HL-60 (cell line): ENCODE measurements around the gene MRPL1.

Experiments used
- DNase-seq, 2 experiments: peaks; one replicate each; pipeline ENCODE4 v3.0.0-alpha.2; 2010 to 2020; ENCODE audit warnings: low read depth in 1 of 2, low spot score in 1 of 2
- H3K27ac ChIP-seq: fragments of 250-450 bp; sonication (Bioruptor Pico); replicated peaks from 2 replicates; pipeline ENCODE4 v1.5.1; 2020; ENCODE audit warnings: mild to moderate bottlenecking, moderate library complexity
- H3K27me3 ChIP-seq: fragments of 250-450 bp; sonication (Bioruptor Pico); 2 replicates; pipeline ENCODE4 v1.5.1; 2021; ENCODE audit warnings: mild to moderate bottlenecking, moderate library complexity; ENCODE audit not compliant: insufficient read depth, poor library complexity, severe bottlenecking
- H3K4me3 ChIP-seq: replicated peaks from 2 replicates; pipeline ENCODE4 v1.5.1; 2011; ENCODE audit warnings: mild to moderate bottlenecking, control low read depth, low read length; ENCODE audit not compliant: insufficient read depth
- GABPA ChIP-seq: IDR thresholded peaks from 2 replicates; pipeline ENCODE4 v1.6.1; 2012; ENCODE audit warnings: low read depth
- POLR2AphosphoS5 ChIP-seq: IDR thresholded peaks from 2 replicates; pipeline ENCODE4 v1.6.1; 2012; ENCODE audit warnings: low read depth
- SPI1 ChIP-seq: IDR thresholded peaks from 2 replicates; pipeline ENCODE4 v1.6.1; 2012; ENCODE audit warnings: low read depth, mild to moderate bottlenecking, borderline replicate concordance
- TF ChIP-seq, protein P1 (sequence below): IDR thresholded peaks from one replicate; pipeline ENCODE4 v1.5.1; 2011; ENCODE audit warnings: low read length, control low read depth, inconsistent platforms; ENCODE audit not compliant: insufficient read depth
- TF ChIP-seq, protein P2 (sequence below): IDR thresholded peaks from 2 replicates; pipeline ENCODE4 v1.6.1; 2012; ENCODE audit warnings: low read depth; ENCODE audit not compliant: insufficient replicate concordance

Gene MRPL1

DNA sequence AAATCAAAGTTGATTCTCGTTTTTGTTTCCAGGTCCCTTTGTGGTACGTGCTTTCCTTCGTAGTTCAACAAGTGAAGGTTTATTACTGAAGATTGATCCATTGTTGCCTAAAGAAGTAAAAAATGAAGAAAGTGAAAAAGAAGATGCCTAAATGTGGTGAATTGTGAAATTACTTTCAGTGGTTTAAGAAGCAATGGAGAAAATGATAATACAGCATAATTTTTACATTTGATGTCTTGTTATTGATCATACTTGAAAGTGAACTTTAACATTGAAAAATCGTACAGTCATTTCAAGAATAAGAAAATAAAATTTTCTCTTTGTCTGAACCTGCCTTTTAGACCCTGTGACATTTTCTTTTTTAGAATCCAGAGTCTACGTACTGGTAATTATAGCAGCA lies 89.8 kb downstream of the MRPL1 start:
- TF ChIP-seq GABPA (no peak), POLR2AphosphoS5 (no peak), SPI1 (no peak)
- TF ChIP-seq, protein P1, sequence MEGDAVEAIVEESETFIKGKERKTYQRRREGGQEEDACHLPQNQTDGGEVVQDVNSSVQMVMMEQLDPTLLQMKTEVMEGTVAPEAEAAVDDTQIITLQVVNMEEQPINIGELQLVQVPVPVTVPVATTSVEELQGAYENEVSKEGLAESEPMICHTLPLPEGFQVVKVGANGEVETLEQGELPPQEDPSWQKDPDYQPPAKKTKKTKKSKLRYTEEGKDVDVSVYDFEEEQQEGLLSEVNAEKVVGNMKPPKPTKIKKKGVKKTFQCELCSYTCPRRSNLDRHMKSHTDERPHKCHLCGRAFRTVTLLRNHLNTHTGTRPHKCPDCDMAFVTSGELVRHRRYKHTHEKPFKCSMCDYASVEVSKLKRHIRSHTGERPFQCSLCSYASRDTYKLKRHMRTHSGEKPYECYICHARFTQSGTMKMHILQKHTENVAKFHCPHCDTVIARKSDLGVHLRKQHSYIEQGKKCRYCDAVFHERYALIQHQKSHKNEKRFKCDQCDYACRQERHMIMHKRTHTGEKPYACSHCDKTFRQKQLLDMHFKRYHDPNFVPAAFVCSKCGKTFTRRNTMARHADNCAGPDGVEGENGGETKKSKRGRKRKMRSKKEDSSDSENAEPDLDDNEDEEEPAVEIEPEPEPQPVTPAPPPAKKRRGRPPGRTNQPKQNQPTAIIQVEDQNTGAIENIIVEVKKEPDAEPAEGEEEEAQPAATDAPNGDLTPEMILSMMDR = no peak
- TF ChIP-seq, protein P2, sequence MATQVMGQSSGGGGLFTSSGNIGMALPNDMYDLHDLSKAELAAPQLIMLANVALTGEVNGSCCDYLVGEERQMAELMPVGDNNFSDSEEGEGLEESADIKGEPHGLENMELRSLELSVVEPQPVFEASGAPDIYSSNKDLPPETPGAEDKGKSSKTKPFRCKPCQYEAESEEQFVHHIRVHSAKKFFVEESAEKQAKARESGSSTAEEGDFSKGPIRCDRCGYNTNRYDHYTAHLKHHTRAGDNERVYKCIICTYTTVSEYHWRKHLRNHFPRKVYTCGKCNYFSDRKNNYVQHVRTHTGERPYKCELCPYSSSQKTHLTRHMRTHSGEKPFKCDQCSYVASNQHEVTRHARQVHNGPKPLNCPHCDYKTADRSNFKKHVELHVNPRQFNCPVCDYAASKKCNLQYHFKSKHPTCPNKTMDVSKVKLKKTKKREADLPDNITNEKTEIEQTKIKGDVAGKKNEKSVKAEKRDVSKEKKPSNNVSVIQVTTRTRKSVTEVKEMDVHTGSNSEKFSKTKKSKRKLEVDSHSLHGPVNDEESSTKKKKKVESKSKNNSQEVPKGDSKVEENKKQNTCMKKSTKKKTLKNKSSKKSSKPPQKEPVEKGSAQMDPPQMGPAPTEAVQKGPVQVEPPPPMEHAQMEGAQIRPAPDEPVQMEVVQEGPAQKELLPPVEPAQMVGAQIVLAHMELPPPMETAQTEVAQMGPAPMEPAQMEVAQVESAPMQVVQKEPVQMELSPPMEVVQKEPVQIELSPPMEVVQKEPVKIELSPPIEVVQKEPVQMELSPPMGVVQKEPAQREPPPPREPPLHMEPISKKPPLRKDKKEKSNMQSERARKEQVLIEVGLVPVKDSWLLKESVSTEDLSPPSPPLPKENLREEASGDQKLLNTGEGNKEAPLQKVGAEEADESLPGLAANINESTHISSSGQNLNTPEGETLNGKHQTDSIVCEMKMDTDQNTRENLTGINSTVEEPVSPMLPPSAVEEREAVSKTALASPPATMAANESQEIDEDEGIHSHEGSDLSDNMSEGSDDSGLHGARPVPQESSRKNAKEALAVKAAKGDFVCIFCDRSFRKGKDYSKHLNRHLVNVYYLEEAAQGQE = no peak
- Histone ChIP-seq H3K4me3 (no peak overlapping the region), H3K27ac (no peak overlapping the region), H3K27me3 (no peaks in the 10 kb centered on the region)
- no peak for DNase-seq

DNA sequence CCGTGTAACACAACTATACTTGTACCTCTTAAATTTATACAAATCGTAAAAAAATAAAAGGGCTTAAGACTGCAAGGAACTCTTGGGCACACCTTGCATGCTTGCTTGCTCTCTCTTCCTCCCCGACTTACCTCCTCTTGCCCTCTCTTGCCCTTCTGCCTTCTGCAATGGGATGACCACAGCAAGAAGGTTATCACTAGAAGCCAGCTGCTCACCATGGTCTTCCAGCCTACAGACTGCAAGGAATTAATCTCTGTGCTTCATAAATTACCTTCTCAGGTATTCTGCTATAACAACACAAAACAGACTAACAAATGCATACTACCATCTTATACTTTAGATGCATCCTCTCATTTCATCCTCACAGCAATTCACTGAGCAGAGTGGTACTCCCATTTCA lies 92.1 kb downstream of the MRPL1 start:
- H3K27ac ChIP-seq = no peak overlapping the region
- DNase-seq = no peak
- H3K4me3 ChIP-seq = no peak overlapping the region
- TF ChIP-seq SPI1 (no peak), POLR2AphosphoS5 (no peak), GABPA (no peak)
- TF ChIP-seq, protein P2 = no peak
- TF ChIP-seq, protein P1 = no peak
- H3K27me3 ChIP-seq = no peaks in the 10 kb centered on the region

DNA sequence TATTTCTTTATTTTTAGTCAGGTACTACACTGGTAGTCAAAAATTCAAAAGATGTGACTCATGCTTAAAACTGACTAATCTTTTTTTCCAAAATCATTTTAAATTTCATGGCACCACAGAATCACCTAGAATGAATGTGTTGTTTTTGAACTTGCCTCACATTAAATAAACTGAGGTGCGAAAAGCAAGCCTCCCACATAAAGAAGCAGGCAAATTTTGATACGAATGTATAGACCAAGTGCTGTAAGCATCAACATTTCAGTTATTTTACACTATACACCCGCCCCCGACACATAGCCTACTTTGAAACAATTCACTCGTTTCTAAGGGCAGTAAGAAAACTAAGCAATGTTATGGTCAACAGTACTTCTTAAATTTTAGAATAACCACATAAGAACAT lies 94.3 kb downstream of the MRPL1 start:
- no peak overlapping the region for H3K27ac ChIP-seq
- no peaks in the 10 kb centered on the region for H3K27me3 ChIP-seq
- TF ChIP-seq, protein P2 = no peak
- no peak for TF ChIP-seq POLR2AphosphoS5
- TF ChIP-seq SPI1 = no peak
- TF ChIP-seq, protein P1 = no peak
- no peak for TF ChIP-seq GABPA
- no peak overlapping the region for H3K4me3 ChIP-seq
- DNase-seq = no peak
